ENCODE results near the gene CRADD. TPM values are rescaled to one million over a fixed set of nuclear protein-coding genes. Genes with fewer than 3 reads are reported as not detected.
"Not testable (repeated sequence)": the region's sequence is repeated elsewhere in the genome, so short reads cannot be mapped to it uniquely, and the experiment has no call there.

CRADD gene
- total RNA-seq, 2 experiments from 2014 or later: 6.0 to 8.7 TPM

DNA sequence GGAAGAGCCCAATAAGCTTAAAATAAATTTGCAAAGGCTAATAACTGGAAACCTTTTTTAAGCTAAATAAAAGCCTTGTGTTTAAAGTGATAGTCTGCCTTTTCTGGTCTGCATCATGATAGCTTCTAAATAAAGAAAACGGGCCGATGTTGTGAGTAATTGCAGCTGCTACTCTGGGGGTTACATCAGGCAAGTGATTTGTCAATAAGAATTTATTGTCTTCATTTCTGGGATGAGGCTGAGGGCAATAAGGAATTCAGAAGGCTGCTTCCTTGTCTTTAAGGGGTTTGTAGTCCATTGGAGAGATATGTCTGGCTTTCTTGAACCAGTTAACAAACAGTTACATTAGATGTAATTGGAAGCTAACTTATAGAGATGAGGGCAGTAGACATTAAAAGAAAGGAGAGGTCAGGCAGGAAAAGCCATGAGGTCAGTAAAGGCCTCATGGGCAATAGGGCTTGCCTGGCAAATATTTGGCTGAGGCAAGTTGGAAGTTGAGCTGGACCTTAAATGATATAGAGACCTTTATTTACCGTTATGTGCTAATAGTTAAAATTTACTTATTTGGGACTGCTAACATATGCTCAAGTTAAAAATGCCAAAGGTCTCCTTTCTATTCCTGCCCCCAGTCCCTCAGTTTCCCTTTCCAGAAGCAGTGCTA, 85.0 kb downstream of the CRADD start:
- no peak overlapping the region for H3K4me3 Mint-ChIP-seq
- H3K27me3 Mint-ChIP-seq: no peaks in the 10 kb centered on the region
- no peak overlapping the region for H3K27ac Mint-ChIP-seq
- peaks cover 42% of the 10 kb centered on the region for H3K4me1 Mint-ChIP-seq
- no peaks in the 10 kb centered on the region for H3K9me3 Mint-ChIP-seq
- no peak for DNase-seq
- peaks cover 4% of the 10 kb centered on the region for H3K36me3 Mint-ChIP-seq

DNA sequence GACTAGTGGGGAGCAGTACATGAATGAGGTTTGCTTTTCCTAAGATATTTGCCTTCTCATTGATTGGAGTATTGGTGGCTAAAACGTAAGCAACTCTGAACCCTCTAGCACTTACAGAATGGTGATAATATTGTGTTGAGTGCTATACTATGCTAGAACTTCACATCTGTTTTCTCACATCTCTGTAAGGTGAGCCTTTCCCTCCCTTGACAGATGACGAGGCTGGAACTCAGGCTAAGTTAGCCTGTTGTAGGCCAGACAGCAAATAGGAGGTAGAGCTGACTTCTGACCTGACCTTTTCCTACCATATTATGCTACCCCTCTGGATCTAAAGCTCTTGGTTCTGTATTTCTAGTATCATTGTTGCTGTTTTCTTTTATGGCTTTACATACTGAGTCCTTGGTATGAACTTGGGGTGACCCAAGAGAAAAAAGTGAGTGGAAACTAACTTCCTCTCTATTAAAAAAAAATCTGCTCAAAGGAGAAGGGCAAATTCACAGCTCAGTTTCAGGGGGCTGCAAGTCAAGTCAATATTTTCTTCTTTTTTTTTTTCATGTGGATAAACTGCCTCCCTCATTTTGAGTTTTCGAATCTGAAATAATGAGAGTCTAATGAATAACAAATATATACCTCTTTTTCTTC, 85.9 kb downstream of the CRADD start:
- Mint-ChIP-seq H3K27ac (no peak overlapping the region), H3K4me1 (peaks cover 40% of the 10 kb centered on the region), H3K9me3 (no peaks in the 10 kb centered on the region), H3K36me3 (peaks cover 4% of the 10 kb centered on the region), H3K4me3 (no peak overlapping the region), H3K27me3 (no peaks in the 10 kb centered on the region)
- no peak for DNase-seq

DNA sequence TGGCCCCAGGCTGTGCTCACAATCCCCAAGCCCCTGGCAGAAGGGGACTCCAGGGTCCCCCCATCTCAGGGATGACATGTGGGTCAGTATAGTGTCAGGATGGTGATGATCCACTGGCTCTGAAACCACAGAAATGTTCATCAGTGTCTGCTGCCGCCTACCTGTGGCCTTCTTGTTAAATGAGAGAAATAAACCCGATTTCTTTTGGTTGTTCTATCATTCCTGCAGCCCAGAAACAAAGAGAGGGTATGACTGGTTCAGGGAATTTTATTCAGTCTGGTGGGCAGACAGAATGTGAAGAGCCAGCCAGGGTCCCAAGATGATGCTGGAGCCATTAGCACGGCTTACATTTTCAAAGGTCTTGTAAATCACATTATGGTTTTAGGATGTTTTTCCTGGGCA, 86.6 kb downstream of the CRADD start:
- peaks cover 4% of the 10 kb centered on the region for H3K36me3 Mint-ChIP-seq
- peaks cover 40% of the 10 kb centered on the region for H3K4me1 Mint-ChIP-seq
- no peak overlapping the region for H3K4me3 Mint-ChIP-seq
- no peaks in the 10 kb centered on the region for H3K27me3 Mint-ChIP-seq
- no peaks in the 10 kb centered on the region for H3K9me3 Mint-ChIP-seq
- no peak for DNase-seq
- H3K27ac Mint-ChIP-seq: no peak overlapping the region

DNA sequence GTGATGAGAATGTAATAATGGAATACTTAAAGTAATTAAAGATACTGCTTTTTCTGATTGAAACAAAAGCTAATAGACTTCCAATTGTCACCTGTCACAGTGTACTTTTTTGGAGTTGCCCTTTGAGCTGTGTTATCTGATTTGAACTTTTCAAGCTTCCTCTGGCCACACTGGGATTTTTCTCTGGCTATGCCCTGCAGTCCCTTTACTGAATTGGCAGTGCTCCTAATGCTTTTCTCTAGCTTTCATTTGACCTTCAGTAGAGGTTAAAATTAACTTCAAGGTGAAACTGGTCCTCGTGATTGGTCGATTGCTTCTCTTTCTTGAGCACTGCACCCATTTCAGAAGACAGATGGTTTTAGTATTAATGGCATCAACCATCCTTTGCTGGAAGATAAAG, 89.2 kb downstream of the CRADD start:
- H3K27ac Mint-ChIP-seq: no peak overlapping the region
- H3K27me3 Mint-ChIP-seq: no peaks in the 10 kb centered on the region
- peaks cover 4% of the 10 kb centered on the region for H3K9me3 Mint-ChIP-seq
- peaks cover 5% of the 10 kb centered on the region for H3K36me3 Mint-ChIP-seq
- peaks cover 27% of the 10 kb centered on the region for H3K4me1 Mint-ChIP-seq
- DNase-seq: no peak
- H3K4me3 Mint-ChIP-seq: no peak overlapping the region

DNA sequence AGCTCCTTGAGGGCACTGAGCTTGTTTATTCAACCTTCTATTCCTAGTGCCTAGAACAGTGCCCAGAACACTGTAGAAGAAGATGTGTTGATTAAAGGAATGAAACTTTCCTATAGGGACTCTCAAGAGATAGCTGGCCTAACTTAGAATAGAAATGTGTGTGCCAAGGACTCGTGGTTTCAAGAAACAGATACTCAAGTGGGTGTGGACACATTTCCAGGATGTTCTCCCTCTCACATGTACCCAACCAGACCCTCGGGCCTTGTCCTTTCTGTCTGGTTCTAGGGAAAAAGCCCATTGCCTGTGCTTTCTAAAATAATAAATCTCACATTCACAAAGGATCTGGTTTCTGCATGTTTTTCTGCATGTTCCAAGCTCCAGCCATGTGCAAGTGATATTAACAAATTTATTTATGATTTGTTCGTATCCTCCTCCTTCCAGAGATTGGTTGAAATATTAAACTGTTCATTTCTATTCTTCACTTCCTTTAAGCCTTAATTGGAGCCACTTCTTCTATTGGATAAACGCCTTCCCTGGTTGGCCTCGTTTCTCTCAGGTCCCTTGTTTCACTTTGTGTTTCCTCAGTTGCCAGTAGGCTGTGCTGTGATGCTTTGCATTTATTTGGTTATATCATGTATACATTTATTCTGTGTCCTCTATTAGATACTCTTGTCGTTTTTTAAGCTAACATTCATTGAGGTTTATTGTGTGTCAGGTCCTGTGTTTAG, 89.8 kb downstream of the CRADD start:
- Mint-ChIP-seq H3K36me3 (peaks cover 8% of the 10 kb centered on the region), H3K27me3 (no peaks in the 10 kb centered on the region), H3K4me3 (no peak overlapping the region), H3K27ac (no peak overlapping the region), H3K4me1 (peaks cover 33% of the 10 kb centered on the region), H3K9me3 (peaks cover 4% of the 10 kb centered on the region)
- no peak for DNase-seq

DNA sequence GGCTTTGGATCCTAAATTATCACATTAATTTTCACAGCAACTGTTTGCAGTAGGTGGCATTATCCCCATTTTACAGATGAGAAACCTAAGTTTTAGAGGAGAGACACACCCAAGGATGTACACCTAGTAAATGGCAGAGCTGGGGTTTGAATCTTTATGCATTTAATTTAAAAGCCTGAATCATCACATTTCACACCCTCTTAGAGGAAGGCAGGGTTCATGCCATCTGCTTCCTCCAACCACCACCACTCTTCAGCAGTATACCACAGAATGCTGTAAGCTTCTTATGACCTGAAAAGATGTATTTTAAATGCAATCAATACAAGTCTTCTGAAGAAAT, 90.3 kb downstream of the CRADD start:
- H3K36me3 Mint-ChIP-seq: peaks cover 12% of the 10 kb centered on the region
- no peak overlapping the region for H3K27ac Mint-ChIP-seq
- H3K4me1 Mint-ChIP-seq: peaks cover 34% of the 10 kb centered on the region
- H3K4me3 Mint-ChIP-seq: no peak overlapping the region
- no peak for DNase-seq
- no peaks in the 10 kb centered on the region for H3K27me3 Mint-ChIP-seq
- H3K9me3 Mint-ChIP-seq: peaks cover 6% of the 10 kb centered on the region

DNA sequence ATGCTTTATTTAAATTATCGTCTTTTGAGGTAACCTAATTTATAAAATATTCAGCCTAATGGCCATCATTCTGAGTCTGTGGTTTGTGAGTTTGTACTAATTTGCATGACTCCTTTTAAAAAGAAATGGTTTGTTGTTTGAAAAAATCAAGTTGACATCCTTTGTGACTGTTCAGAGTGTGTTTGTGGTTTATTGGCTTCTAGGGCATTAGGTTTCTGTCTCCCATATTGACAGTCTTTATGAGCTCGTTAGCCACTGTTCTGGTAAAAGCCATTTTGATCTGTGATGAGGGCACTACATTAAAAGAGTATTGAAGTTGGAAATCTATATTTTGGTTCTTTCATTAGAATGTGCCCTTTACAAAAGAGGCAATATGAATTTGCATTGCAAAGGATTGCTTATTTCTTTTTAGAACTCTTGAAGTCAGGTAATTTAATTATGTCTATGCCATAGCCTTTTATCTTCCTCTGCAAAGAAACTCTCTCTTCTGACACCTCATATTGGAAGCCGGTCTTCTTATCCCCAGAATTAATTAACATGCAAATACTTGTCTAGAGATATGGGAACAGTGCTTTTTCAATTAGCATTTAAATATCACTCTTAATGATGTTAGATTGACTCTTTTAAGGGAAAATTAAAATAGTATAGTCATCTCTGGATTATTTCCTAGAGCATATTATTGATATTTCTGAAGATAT, 95.0 kb downstream of the CRADD start:
- Mint-ChIP-seq H3K27me3 (no peaks in the 10 kb centered on the region), H3K4me3 (no peak overlapping the region), H3K9me3 (peaks cover 15% of the 10 kb centered on the region), H3K36me3 (peaks cover 27% of the 10 kb centered on the region), H3K4me1 (peaks cover 25% of the 10 kb centered on the region), H3K27ac (peak overlapping the region; percentile 30)
- DNase-seq: no peak

DNA sequence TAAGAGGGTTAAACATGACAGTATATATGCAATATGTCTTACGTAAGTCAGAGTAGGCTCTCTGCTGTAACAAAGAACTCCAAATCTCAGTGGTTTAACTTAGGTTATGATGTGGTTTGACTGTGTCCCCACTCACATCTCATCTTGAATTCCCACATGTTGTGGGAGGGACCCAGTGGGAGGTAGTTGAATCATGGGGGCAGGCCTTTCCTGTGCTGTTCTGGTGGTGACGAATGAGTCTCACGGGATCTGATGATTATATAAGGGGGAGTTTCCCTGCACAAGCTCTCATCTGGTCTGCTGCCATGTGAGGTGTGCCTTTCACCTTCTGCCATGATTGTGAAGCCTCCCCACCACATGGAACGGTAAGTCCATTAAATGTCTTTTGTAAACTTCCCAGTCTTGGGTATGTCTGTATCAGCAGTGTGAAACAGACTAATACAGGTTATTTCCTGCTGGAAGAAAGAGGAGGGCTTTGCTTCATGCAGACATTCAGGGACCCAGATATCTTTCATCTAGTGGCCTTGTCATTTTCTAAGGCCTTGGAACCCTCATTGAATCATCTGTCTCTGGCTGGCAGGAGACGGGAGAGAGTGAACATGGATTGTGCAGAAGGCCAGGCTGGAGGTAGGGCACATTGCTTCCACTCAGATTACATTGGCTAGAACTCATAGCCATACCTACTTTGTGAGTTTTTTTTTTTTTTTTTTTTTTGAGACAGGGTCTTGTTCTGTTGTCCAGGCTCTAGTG, 96.1 kb downstream of the CRADD start:
- peak; percentile 40 for DNase-seq
- H3K27ac Mint-ChIP-seq: peak overlapping the region; percentile 77
- peaks cover 33% of the 10 kb centered on the region for H3K36me3 Mint-ChIP-seq
- H3K27me3 Mint-ChIP-seq: no peaks in the 10 kb centered on the region
- H3K4me3 Mint-ChIP-seq: peak overlapping the region; percentile 18
- H3K4me1 Mint-ChIP-seq: peaks cover 20% of the 10 kb centered on the region
- peaks cover 15% of the 10 kb centered on the region for H3K9me3 Mint-ChIP-seq

DNA sequence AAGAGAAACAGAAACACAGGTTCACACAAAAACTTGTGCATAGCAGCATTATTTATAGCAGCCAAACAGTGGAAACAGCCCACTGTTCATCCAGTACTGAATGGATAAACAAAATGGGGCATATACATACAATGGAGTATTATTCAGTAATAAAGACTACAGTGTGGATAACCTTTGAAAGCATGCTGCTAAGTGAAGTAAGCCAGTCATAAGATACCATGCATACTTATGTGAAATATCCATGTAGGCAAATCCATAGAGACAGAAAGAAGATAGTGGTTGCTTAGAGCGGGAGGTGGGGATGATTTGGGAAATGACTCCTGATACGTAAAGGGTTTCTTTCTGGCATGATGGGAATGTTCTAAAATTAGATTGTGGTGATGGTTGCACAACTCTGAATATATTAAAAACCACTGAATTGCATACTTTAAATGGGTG, 99.4 kb downstream of the CRADD start:
- Mint-ChIP-seq H3K27me3 (no peaks in the 10 kb centered on the region), H3K9me3 (peaks cover 14% of the 10 kb centered on the region), H3K4me3 (no peak overlapping the region), H3K4me1 (peaks cover 27% of the 10 kb centered on the region), H3K36me3 (peaks cover 48% of the 10 kb centered on the region), H3K27ac (no peak overlapping the region)
- no peak for DNase-seq

DNA sequence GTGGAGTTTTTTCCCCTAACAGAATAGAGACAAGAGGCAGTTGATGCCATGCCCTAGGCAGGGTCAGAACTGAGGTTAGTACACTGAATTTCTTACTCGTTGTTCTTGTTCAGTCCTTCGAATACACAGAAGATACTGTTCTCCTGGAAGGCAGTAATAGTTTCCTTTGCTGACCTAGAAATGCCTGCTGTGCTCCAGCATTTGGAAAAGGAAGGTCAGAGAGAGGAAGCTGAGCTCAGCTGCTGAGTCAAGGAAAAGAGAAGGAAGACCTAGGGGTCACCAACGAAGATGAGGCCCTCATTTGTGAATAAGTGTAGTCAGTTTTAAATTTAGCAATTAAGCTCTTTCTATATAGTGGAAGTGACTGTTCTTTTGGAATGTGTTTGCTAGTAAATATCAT, 100.1 kb downstream of the CRADD start:
- peaks cover 14% of the 10 kb centered on the region for H3K9me3 Mint-ChIP-seq
- no peak overlapping the region for H3K27ac Mint-ChIP-seq
- no peak overlapping the region for H3K4me3 Mint-ChIP-seq
- DNase-seq: no peak
- H3K27me3 Mint-ChIP-seq: no peaks in the 10 kb centered on the region
- H3K36me3 Mint-ChIP-seq: peaks cover 44% of the 10 kb centered on the region
- H3K4me1 Mint-ChIP-seq: peaks cover 21% of the 10 kb centered on the region

DNA sequence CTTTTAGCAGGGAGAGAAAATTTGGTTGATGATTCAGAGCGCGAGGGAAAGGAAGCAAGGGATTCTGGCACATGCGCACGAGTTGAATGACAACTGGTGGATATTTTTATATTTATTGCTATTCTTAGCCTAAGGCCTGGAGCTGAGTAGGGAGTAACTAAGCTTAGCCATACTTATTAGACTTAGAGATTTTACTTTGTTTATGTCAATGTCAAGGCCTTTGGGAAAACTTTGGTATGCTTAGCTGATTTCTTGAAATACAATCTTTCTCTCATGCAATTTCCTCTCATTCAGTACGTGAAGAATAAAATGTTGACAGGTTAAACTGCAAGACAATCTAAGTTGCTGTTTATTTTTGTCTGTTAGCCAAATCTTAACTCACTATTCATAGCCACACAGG, 101.1 kb downstream of the CRADD start:
- Mint-ChIP-seq H3K36me3 (peaks cover 39% of the 10 kb centered on the region), H3K9me3 (peaks cover 9% of the 10 kb centered on the region), H3K27ac (no peak overlapping the region), H3K27me3 (no peaks in the 10 kb centered on the region), H3K4me1 (peaks cover 16% of the 10 kb centered on the region), H3K4me3 (no peak overlapping the region)
- no peak for DNase-seq

DNA sequence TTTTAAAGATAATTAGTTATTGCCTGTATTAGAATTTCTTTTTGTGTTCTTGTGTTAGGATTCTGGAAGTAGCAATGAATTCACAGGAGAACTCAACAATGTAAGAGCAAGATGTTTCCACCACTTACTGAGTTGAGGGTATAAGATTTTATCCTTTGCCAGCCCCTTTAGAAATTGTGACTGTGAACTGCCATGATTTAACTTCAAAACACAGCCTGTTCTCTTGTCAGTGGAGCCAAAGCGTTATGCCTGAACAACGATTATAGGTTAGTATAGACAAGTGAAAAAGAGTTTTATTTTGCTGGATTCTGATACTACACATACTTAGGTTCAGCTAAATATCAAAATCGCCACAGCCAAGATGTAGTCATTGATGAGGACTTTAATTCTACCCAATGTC, 101.6 kb downstream of the CRADD start:
- Mint-ChIP-seq H3K4me1 (peaks cover 15% of the 10 kb centered on the region), H3K27me3 (no peaks in the 10 kb centered on the region), H3K27ac (no peak overlapping the region), H3K9me3 (peaks cover 5% of the 10 kb centered on the region), H3K4me3 (no peak overlapping the region), H3K36me3 (peaks cover 36% of the 10 kb centered on the region)
- no peak for DNase-seq

DNA sequence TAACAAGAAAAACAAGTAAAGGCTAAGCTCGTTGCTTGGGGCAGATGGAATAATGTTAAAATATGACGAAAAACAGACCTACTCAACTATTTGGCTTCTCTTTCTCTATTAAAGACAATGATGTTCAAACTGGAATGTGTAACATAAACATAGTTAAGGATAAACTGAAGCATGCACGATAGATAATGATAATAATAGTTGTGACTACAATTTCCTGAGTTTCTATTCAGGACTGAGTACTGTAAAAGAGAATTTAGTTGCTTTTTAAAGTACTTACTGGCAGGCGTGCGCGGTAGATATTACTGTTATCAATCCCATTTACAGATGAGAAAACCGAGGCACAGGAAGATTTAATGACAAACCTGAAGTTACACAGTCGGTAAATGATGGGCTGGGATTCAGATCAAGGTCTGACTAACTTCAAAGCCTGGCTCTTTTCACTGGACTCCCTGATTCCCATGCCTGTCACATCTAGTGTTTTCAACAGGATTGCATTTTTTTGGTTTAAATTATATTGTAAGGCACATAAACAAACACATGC, 103.0 kb downstream of the CRADD start:
- Mint-ChIP-seq H3K36me3 (peaks cover 33% of the 10 kb centered on the region), H3K9me3 (peaks cover 3% of the 10 kb centered on the region), H3K4me3 (no peak overlapping the region), H3K27ac (no peak overlapping the region), H3K27me3 (no peaks in the 10 kb centered on the region), H3K4me1 (peaks cover 28% of the 10 kb centered on the region)
- no peak for DNase-seq

DNA sequence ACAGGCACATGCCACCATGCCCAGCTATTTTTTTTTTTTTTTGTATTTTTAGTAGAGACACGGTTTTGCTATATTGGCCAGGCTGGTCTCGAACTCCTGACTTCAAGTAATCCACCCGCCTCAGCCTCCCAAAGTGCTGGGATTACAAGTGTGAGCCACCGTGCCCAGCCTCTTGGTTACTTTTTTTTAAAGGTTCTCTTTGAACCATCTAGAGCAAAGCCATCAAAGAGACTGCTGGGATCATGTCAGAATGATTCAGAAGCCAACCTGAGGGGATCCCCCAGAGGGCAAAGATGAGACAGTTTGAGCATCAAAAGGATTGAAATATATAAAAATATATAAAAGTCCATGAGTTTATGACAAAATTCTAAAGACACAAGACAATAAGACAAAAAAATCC, 103.7 kb downstream of the CRADD start:
- Mint-ChIP-seq H3K27ac (peak overlapping the region; percentile 38), H3K4me1 (peaks cover 35% of the 10 kb centered on the region), H3K36me3 (peaks cover 37% of the 10 kb centered on the region)
- not testable (repeated sequence) for H3K4me3 Mint-ChIP-seq, H3K9me3 Mint-ChIP-seq, H3K27me3 Mint-ChIP-seq
- DNase-seq: peak; percentile 16

Data from activated naive CD8-positive, alpha-beta T cell treated with anti-CD3 and anti-CD28 coated beads for 36 hours (primary cell).